ENCODE results near the gene SPRR5.

Gene SPRR5

GRCh38 chr1:152976688-152977087, 29.7 kb downstream of the SPRR5 start:
- no peak for DNase-seq

GRCh38 chr1:152977614-152978013, 30.6 kb downstream of the SPRR5 start:
- peak in 1 of 42 donors; percentile 7 for DNase-seq
- intact Hi-C loops (cut with DNase I), result no loop called here

More at GRCh38 chr1:152976688-152977087, 29.7 kb downstream of the SPRR5 start:
- intact Hi-C loops (cut with DNase I), result no loop called here

GRCh38 chr1:152980676-152981075, 33.7 kb downstream of the SPRR5 start:
- peak in 1 of 42 donors; percentile 4 for DNase-seq

GRCh38 chr1:152981146-152981871, 34.3 kb downstream of the SPRR5 start:
- intact Hi-C loops (cut with DNase I), result no loop called here
- DNase-seq, result peak in 1 of 42 donors; percentile 24

More at GRCh38 chr1:152980676-152981075, 33.7 kb downstream of the SPRR5 start:
- intact Hi-C loops (cut with DNase I), result no loop called here

GRCh38 chr1:152982076-152982475, 35.1 kb downstream of the SPRR5 start:
- intact Hi-C loops (cut with DNase I), result no loop called here
- peak in 1 of 42 donors; percentile 8 for DNase-seq

GRCh38 chr1:152983234-152983633, 36.2 kb downstream of the SPRR5 start:
- DNase-seq, result no peak
- intact Hi-C loops (cut with DNase I), result no loop called here

- no peak for DNase-seq
- intact Hi-C loops (cut with DNase I), result no loop called here
These were observed 36.7 kb downstream of the SPRR5 start, which contains the start of gene SPRR1A for GRCh38 chr1:152983743-152984142. SPRR1A (plus strand) TSS chr1:152984081; CDS start chr1:152985231, 1,150 bp downstream.

- intact Hi-C loops (cut with DNase I), result no loop called here
- DNase-seq, result no peak
These were observed 39.6 kb downstream of the SPRR5 start for GRCh38 chr1:152986578-152986977.

- DNase-seq, result no peak
- intact Hi-C loops (cut with DNase I), result no loop called here
These were observed 46.2 kb downstream of the SPRR5 start for GRCh38 chr1:152993186-152993585.

- DNase-seq, result no peak
- intact Hi-C loops (cut with DNase I), result no loop called here
These were observed 48.8 kb downstream of the SPRR5 start for GRCh38 chr1:152995842-152996241.

GRCh38 chr1:152996633-152997400, 49.8 kb downstream of the SPRR5 start:
- intact Hi-C loops (cut with DNase I), result no loop called here
- peak in 9 of 42 donors; percentile 3 to 59 (median 17) for DNase-seq

- intact Hi-C loops (cut with DNase I), result no loop called here
- DNase-seq, result no peak
These were observed 50.9 kb downstream of the SPRR5 start for GRCh38 chr1:152997901-152998300.

GRCh38 chr1:152998476-152998875, 51.5 kb downstream of the SPRR5 start:
- intact Hi-C loops (cut with DNase I), result no loop called here
- no peak for DNase-seq

Data from head of caudate nucleus (tissue), 42 donors.